NCI-H510A (cell line): Measurements from ENCODE around the gene STBD1.
"Not testable (repeated sequence)": the region's sequence is repeated elsewhere in the genome, so short reads cannot be mapped to it uniquely, and the experiment has no call there.

Experiments used
- DNase-seq: peaks from one replicate; lab custom pipeline; 2025; lab: John Stamatoyannopoulos, UW

Gene STBD1

GRCh38 chr4:76305971-76306881 is at the start of gene STBD1:
TSS of gene STBD1 (plus strand) at chr4:76306733. CDS start at chr4:76306770, 37 bp downstream.
- peak; percentile 71 for DNase-seq

- no peak for DNase-seq
Measured at GRCh38 chr4:76256968-76257367, 49.6 kb upstream of the STBD1 start.

DNA sequence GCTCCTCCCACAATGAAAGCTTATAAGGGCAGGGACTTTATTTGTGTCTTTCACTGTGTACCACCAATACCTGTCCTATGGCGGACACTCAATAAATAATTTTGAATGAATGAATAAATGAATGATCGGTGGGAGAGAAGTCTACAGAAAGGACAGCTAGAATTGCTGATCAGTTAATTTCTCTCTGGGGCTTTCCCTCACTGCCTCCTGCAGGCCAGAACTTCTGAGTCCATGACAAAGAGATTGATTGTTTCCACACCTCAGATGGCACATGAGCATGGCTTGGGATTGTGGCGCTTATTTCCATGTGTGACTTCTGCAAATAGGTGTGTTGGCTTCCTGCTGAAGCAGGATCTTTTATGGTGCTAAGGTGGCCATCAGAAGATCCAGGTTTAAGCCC is 48.7 kb upstream of the STBD1 start:
- no peak for DNase-seq

GRCh38 chr4:76260571-76260970 is 46.0 kb upstream of the STBD1 start:
- DNase-seq: no peak

- no peak for DNase-seq
Measured at GRCh38 chr4:76265631-76266218, 40.8 kb upstream of the STBD1 start.

DNA sequence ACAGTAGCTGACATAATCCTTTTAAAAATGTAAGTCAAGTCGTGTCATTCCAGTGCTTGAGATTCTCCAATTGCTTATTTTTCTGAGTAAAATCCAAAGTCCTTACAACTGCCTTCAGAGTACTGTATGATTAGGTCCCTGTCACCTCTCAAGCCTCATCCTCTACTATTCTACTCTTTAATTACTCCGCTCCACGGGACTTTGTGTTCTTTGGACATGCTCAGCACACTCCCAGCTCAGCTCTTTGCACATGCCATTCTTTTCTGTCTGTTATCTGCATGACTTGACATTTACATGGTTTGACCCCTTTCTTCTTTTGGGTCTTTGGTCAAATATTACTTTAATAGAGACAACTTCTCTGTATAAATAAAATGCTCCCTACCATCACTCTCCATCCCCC is 39.9 kb upstream of the STBD1 start:
- DNase-seq: no peak

DNA sequence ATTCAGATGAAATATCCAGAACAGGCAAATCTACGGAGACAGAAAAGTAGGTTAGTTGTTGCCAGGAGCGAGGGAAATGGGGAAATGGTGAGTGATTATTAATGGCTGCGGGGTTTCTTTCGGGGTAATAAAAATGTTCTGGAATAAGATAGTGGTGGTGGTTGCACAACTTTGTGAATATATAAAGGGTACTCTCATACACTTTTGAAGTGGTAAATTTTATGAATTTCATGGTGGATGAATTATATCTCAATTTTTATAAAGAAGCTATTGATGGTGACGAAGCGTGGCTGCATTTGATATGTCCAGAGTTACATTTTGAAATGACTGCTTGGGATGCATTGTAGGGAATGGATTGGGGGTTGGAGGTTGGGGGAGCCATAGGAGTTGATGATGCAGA is 38.7 kb upstream of the STBD1 start:
- DNase-seq: no peak

- DNase-seq: no peak
Measured at GRCh38 chr4:76270244-76271175, 36.0 kb upstream of the STBD1 start.

DNA sequence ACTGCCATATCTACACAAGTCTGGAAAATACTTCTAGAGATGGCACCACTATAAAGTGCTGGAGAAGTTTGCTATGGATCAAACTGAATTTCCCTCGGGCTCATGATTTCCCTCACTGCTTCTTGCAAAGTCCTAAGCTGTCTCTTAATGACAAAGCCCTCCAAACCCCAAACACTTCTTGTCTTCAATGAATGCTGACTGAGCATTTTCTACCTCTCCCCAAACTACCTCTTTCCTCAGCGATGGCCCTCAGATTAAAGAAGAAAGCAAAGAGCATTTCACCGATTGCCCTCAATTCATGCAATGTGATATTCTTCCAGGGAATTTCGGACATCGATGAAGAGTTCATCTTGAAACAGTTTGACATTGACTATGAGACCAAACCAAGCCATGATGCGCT is 35.3 kb upstream of the STBD1 start:
- no peak for DNase-seq

- no peak for DNase-seq
Measured at GRCh38 chr4:76272073-76272472, 34.5 kb upstream of the STBD1 start.

GRCh38 chr4:76272582-76272981 is 34.0 kb upstream of the STBD1 start:
- no peak for DNase-seq

DNA sequence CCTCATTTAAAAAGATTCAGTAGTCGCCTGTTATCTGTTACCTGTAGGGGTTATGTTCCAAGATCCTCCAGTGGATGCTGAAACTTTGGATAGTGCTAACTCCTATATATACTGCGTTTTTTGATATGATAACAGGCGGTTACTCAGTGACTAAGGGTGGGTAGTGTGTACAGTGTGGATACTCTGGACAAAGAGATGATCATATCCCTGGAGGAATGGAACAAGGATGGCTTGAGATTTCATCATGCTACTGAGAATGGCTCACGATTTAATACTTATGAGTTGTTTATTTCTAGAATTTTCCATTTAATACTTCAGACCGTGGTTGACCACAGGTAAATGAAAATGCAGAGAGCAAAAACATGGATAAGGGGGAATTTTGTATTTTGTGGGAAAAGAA is 33.5 kb upstream of the STBD1 start:
- DNase-seq: no peak

DNA sequence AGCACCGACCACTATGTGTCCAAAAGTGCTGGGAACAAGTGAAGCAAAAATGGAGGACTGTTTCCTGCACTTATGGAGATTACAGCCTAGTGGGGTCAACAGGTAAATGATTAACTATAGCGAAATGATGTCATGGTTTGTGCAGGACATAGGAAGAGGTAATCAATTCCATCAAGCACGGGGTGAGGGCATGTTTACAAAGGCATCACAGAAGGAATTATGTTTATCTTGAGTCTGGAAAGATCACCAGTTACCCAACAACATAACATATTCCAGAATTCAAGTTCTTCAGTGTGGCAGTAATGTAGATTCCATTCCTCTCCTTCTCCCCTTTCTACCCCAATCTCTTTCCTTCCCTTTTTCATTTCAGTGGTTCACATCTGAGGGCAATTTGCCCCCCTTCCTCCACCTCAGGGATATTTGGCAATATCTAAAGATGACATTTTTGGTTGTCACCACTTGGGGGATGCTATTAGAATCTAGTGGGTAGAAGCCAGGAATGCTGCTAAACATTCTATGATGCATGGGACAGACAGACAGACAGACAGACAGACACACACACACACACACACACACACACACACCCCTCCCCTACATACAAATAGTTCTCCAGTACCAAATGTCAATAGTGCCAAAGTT is 30.9 kb upstream of the STBD1 start:
- DNase-seq: no peak

DNA sequence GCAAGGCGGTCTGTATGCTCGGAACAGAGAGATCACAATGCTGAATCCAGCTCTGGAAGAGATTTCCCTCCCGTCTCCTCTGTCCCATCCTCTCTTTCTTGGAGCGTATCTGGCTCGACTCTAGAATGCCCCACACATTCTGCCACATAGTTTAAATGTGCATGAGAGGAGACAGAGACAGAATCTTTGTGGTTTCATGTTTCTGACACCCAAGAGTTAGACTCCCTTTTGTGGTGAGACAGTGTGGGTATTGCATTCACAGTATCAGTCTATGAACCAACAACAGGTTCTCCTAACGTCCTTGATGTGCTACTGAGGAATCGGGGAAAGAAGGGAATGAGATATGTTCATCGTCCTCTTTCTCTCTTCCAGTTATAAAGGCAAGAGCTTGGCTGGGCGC is 29.7 kb upstream of the STBD1 start:
- no peak for DNase-seq

DNA sequence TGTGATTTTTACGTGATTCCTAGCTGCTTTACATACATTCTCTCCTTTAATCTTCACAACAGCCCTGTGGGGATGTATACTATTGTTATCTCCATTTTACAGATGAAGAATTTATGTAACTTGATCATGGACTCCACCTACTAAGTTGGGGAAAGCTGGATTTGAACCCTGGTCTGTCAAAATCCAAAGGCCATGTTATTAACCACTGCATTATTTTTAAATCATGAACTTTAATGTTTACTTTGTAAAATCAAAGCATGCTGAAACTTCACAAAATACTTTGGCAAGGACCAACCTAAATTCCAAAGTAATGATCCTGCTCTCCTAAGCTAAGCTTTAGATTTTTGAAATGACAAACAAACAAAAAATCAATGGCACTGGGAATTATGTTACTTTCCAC is 28.9 kb upstream of the STBD1 start:
- DNase-seq: no peak

- no peak for DNase-seq
Measured at GRCh38 chr4:76278583-76278982, 27.9 kb upstream of the STBD1 start.

DNA sequence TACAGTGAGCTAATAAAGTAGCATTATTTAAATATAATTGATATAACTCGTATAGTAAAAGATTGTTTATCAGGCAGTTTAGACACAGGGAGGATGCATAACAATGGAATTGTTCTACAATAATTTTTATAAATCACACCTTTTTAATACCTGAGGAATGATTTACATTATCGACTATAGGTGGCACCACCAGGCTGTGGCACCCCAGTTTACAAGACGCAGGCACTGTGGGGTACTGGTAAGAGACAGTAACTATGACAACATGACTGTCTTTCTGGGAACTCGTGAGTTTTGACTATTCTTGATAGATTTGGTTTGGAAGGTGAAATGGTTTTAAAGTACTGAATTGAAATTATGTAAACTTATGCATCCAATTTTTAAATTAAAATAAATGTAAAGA is 27.1 kb upstream of the STBD1 start:
- no peak for DNase-seq

- no peak for DNase-seq
Measured at GRCh38 chr4:76280488-76281441, 25.8 kb upstream of the STBD1 start.

DNA sequence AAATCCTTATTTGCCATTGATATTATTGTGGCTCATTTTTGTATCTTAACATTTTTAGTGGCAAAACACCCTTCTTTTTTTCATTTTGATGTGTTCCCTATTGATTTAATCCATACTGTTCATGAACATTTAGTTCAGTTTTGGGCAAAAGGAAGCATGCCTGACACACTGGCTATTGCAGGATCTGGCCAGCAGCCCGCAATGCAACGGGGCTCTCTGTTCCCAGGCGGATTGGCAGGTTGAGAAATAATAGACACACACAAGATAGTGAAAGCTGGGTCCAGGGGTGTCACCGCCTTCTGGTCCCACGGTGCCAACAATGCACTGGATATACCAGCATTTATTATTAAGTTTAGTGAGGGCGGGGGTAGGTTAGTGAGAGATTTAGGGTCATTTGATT is 24.9 kb upstream of the STBD1 start:
- DNase-seq: not testable (repeated sequence)

GRCh38 chr4:76282941-76283689 is 23.4 kb upstream of the STBD1 start:
- DNase-seq: no peak
